ENCODE measurements around the gene ETV6.

ETV6 gene

DNA sequence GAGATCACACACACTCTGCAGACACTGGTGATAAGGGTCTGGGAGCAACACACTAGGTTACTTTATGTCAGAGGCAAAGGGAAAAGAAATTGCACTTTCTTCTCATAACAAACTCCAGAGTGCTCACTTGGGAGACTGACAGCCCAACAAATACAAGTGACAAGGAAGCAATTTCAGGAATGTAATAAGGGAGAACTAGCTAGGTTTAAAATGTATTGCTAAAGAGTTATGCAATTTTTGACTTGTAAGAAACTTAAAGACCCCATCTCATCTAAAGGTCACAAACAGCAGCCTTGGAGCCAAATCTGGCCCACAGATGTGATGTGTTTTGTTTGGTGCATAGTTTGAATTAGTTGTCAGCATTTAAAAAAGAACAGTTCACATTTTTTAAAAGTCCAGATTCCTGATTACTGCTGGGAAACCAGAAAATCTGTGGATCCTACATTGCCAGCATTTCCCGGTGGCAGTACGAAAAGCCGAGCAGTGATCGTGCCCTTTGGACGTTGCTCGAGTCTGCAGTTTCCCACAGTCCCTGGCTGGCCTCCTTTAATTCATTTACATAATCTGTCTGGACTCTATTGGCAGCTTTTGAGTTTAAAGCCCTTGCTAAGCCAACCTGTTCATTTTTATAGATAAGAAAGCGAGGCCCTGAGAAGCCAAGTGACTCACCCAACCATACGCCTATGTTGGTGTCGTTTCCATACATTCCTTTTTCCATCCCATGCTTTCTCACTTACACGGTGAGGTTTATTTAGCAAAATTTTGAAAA is 42.0 kb upstream of the ETV6 start:
- no peaks in the 10 kb centered on the region for H3K36me3 ChIP-seq (ENCODE audit: insufficient read depth, low read length)
- H3K9me2 ChIP-seq (replicated peaks; ENCODE audit: low read depth, low read length): no peaks in the 10 kb centered on the region
- no peak overlapping the region for H3K4me2 ChIP-seq (ENCODE audit: low read depth, low read length, poor library complexity, severe bottlenecking)
- no peaks in the 10 kb centered on the region for H3F3A ChIP-seq (ENCODE audit: low read depth)
- H3K79me2 ChIP-seq (ENCODE audit: insufficient read depth, low read length): no peaks in the 10 kb centered on the region
- H3K9ac ChIP-seq (ENCODE audit: low read depth, low read length, poor library complexity, severe bottlenecking): no peak overlapping the region
- H3K4me1 ChIP-seq (ENCODE audit: insufficient read depth, low read length, poor library complexity, severe bottlenecking): no peaks in the 10 kb centered on the region
- H3K4me3 ChIP-seq (ENCODE audit: low read length, poor library complexity, severe bottlenecking): no peak overlapping the region
- no peaks in the 10 kb centered on the region for H3K27me3 ChIP-seq (ENCODE audit: insufficient read depth, low read length, poor library complexity, severe bottlenecking)
- H3K9me3 ChIP-seq (ENCODE audit: insufficient read depth, low read depth, low read length): no peaks in the 10 kb centered on the region
- no peak overlapping the region for H2AFZ ChIP-seq (ENCODE audit: low read length)
- no peaks in the 10 kb centered on the region for H4K20me1 ChIP-seq (ENCODE audit: insufficient read depth, low read length, poor library complexity, severe bottlenecking)
- TF ChIP-seq EZH2phosphoT487 (IDR thresholded peaks at IDR 0.05; ENCODE audit: borderline replicate concordance) (no peak), CTCF (conservative IDR thresholded peaks at IDR 0.05; ENCODE audit: low read length) (no peak)

- Histone ChIP-seq H3K4me3 (ENCODE audit: low read length, poor library complexity, severe bottlenecking) (no peak overlapping the region), H3K9me2 (replicated peaks; ENCODE audit: low read depth, low read length) (no peaks in the 10 kb centered on the region), H3K9ac (ENCODE audit: low read depth, low read length, poor library complexity, severe bottlenecking) (no peak overlapping the region), H3K4me2 (ENCODE audit: low read depth, low read length, poor library complexity, severe bottlenecking) (no peak overlapping the region), H3K79me2 (ENCODE audit: insufficient read depth, low read length) (no peaks in the 10 kb centered on the region), H3K9me3 (ENCODE audit: insufficient read depth, low read depth, low read length) (no peaks in the 10 kb centered on the region), H3K36me3 (ENCODE audit: insufficient read depth, low read length) (no peaks in the 10 kb centered on the region), H3K27me3 (ENCODE audit: insufficient read depth, low read length, poor library complexity, severe bottlenecking) (no peaks in the 10 kb centered on the region), H3F3A (ENCODE audit: low read depth) (no peaks in the 10 kb centered on the region), H3K4me1 (ENCODE audit: insufficient read depth, low read length, poor library complexity, severe bottlenecking) (no peaks in the 10 kb centered on the region), H4K20me1 (ENCODE audit: insufficient read depth, low read length, poor library complexity, severe bottlenecking) (no peaks in the 10 kb centered on the region), H2AFZ (ENCODE audit: low read length) (no peak overlapping the region; the same call in 1 of the 2 replicates)
- TF ChIP-seq CTCF (conservative IDR thresholded peaks at IDR 0.05; ENCODE audit: low read length) (no peak), EZH2phosphoT487 (IDR thresholded peaks at IDR 0.05; ENCODE audit: borderline replicate concordance) (no peak)
These were observed 40.4 kb upstream of the ETV6 start for GRCh38 chr12:11609045-11609444.

DNA sequence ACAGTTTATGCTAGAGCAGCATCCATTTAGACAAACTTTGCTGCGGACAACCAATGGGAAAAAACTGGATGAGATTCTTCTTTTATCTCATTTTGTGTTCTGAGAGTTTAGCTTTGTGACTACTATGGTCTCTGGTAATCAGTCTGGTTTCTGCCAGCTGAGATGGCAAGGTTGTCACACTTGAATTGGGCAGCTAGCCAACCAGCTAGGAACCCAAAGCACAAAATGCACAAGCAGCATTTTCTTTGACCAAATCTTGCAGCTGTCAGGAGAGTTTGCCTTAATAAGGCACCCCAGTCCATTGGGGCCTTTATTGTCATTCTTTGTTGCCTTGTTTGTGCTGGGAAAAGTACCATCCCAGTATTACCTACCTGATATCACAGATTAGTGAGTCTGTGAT is 34.0 kb upstream of the ETV6 start:
- Histone ChIP-seq H3K79me2 (ENCODE audit: insufficient read depth, low read length) (no peaks in the 10 kb centered on the region), H3K9me3 (ENCODE audit: insufficient read depth, low read depth, low read length) (no peaks in the 10 kb centered on the region), H3K9ac (ENCODE audit: low read depth, low read length, poor library complexity, severe bottlenecking) (no peak overlapping the region), H3K4me1 (ENCODE audit: insufficient read depth, low read length, poor library complexity, severe bottlenecking) (no peaks in the 10 kb centered on the region), H3K4me3 (ENCODE audit: low read length, poor library complexity, severe bottlenecking) (no peak overlapping the region), H3F3A (ENCODE audit: low read depth) (no peaks in the 10 kb centered on the region), H3K27me3 (ENCODE audit: insufficient read depth, low read length, poor library complexity, severe bottlenecking) (no peaks in the 10 kb centered on the region), H2AFZ (ENCODE audit: low read length) (no peak overlapping the region), H3K9me2 (replicated peaks; ENCODE audit: low read depth, low read length) (no peaks in the 10 kb centered on the region), H4K20me1 (ENCODE audit: insufficient read depth, low read length, poor library complexity, severe bottlenecking) (no peaks in the 10 kb centered on the region), H3K36me3 (ENCODE audit: insufficient read depth, low read length) (no peaks in the 10 kb centered on the region), H3K4me2 (ENCODE audit: low read depth, low read length, poor library complexity, severe bottlenecking) (no peak overlapping the region)
- TF ChIP-seq EZH2phosphoT487 (IDR thresholded peaks at IDR 0.05; ENCODE audit: borderline replicate concordance) (no peak), CTCF (conservative IDR thresholded peaks at IDR 0.05; ENCODE audit: low read length) (no peak)
